IMR-90 (cell line): ENCODE results near the gene PLD5. TPM values are rescaled to one million over a fixed set of nuclear protein-coding genes. Genes with fewer than 3 reads are reported as not detected.

Experiments used
- ATAC-seq: fragments of 200-7000 bp; cut with Tn5 transposase; 2 replicates; pipeline ENCODE4 v1.9.1; 2020; ENCODE audit warnings: low read depth, mild to moderate bottlenecking, moderate library complexity
- BruUV-seq: library from RNA; stranded (reverse); fragments of 400-500 nt; replicated peaks from 2 replicates; lab custom pipeline; 2021; lab: Mats Ljungman, UMichigan
- CTCF ChIA-PET: fragments of 300-600 bp; formaldehyde crosslinking; extraction: SDS; loops from one replicate; lab custom pipeline; 2021; ENCODE audit warnings: antibody characterized with exemption; lab: Yijun Ruan, JAX
- POLR2A ChIA-PET: fragments of 300-600 bp; sonication (Branson Sonifier 250); formaldehyde crosslinking; loops from one replicate; lab custom pipeline; 2022; ENCODE audit warnings: antibody characterized with exemption; ENCODE audit not compliant: unreplicated experiment; lab: Charles Lee
- DNase-seq: peaks from one replicate; pipeline ENCODE4 v3.0.0; 2013
- H2AFZ ChIP-seq: replicated peaks from 2 replicates; pipeline ENCODE3; 2013; ENCODE audit warnings: low read length, mild to moderate bottlenecking; ENCODE audit not compliant: poor library complexity
- H2AK5ac ChIP-seq: 2 replicates; pipeline ENCODE4 v1.6.1; 2013; ENCODE audit warnings: low read depth, low read length, inconsistent platforms
- H2AK9ac ChIP-seq: replicated peaks from 2 replicates; pipeline ENCODE3; 2013; ENCODE audit warnings: mild to moderate bottlenecking, low read depth, low read length, moderate library complexity; ENCODE audit not compliant: poor library complexity
- H2BK120ac ChIP-seq: 2 replicates; pipeline ENCODE4 v1.6.1; 2013; ENCODE audit warnings: low read depth, low read length, inconsistent platforms
- H2BK15ac ChIP-seq: 3 replicates; pipeline ENCODE4 v1.6.1; 2013; ENCODE audit warnings: low read depth, low read length, inconsistent platforms
- H2BK20ac ChIP-seq: 2 replicates; pipeline ENCODE4 v1.6.1; 2013; ENCODE audit warnings: low read depth, mild to moderate bottlenecking, inconsistent platforms, low read length, moderate library complexity
- H2BK5ac ChIP-seq: 2 replicates; pipeline ENCODE4 v1.6.1; 2013; ENCODE audit warnings: mild to moderate bottlenecking, low read depth, low read length, inconsistent platforms; ENCODE audit not compliant: poor library complexity, severe bottlenecking
- H3K14ac ChIP-seq: replicated peaks from 2 replicates; pipeline ENCODE4 v1.6.1; 2013; ENCODE audit warnings: low read depth, low read length, inconsistent platforms
- H3K18ac ChIP-seq: 2 replicates; pipeline ENCODE4 v1.6.1; 2013; ENCODE audit warnings: low read depth, low read length, control low read depth
- H3K23ac ChIP-seq: 2 replicates; pipeline ENCODE4 v1.6.1; 2013; ENCODE audit warnings: low read depth, low read length, inconsistent platforms
- H3K27ac ChIP-seq: 2 replicates; pipeline ENCODE4 v1.5.1; 2013; ENCODE audit warnings: mild to moderate bottlenecking, control low read depth, low read length; ENCODE audit not compliant: insufficient read depth
- H3K27me3 ChIP-seq: 2 replicates; pipeline ENCODE4 v1.6.1; 2013; ENCODE audit warnings: low read length; ENCODE audit not compliant: control insufficient read depth, insufficient read depth
- H3K36me3 ChIP-seq: 2 replicates; pipeline ENCODE4 v1.6.1; 2013; ENCODE audit warnings: low read length, mixed read lengths; ENCODE audit not compliant: control insufficient read depth, insufficient read depth
- H3K4ac ChIP-seq: 2 replicates; pipeline ENCODE4 v1.6.1; 2013; ENCODE audit warnings: low read depth, low read length, inconsistent platforms
- H3K4me1 ChIP-seq: 2 replicates; pipeline ENCODE4 v1.6.1; 2013; ENCODE audit warnings: low read length, mixed read lengths; ENCODE audit not compliant: control insufficient read depth, insufficient read depth
- H3K4me2 ChIP-seq: 2 replicates; pipeline ENCODE4 v1.6.1; 2013; ENCODE audit warnings: low read depth, mild to moderate bottlenecking, control low read depth, low read length, moderate library complexity
- H3K4me3 ChIP-seq: 2 replicates; pipeline ENCODE4 v1.5.1; 2013; ENCODE audit warnings: low read depth, mild to moderate bottlenecking, control low read depth, low read length, moderate library complexity; ENCODE audit not compliant: insufficient read depth
- H3K56ac ChIP-seq: 2 replicates; pipeline ENCODE4 v1.6.1; 2013; ENCODE audit warnings: low read length, inconsistent platforms; ENCODE audit not compliant: insufficient read depth; ENCODE audit errors: extremely low read depth
- H3K79me1 ChIP-seq, 2 experiments: 2 replicates each; pipeline ENCODE4 v1.6.1; 2013; ENCODE audit warnings: low read length in 2 of 2, inconsistent platforms in 1 of 2, low read depth in 1 of 2
- H3K9ac ChIP-seq: 2 replicates; pipeline ENCODE4 v1.6.1; 2013; ENCODE audit warnings: low read depth, low read length, control low read depth
- H3K9me1 ChIP-seq: 2 replicates; pipeline ENCODE4 v1.6.1; 2013; ENCODE audit warnings: low read length, inconsistent platforms; ENCODE audit not compliant: insufficient read depth
- H3K9me3 ChIP-seq: 2 replicates; pipeline ENCODE4 v1.6.1; 2013; ENCODE audit warnings: low read length; ENCODE audit not compliant: control insufficient read depth, insufficient read depth
- H4K20me1 ChIP-seq: 2 replicates; pipeline ENCODE4 v1.6.1; 2013; ENCODE audit warnings: low read length, inconsistent platforms; ENCODE audit not compliant: insufficient read depth
- H4K5ac ChIP-seq: 2 replicates; pipeline ENCODE4 v1.6.1; 2013; ENCODE audit warnings: mild to moderate bottlenecking, low read depth, low read length, control low read depth
- H4K8ac ChIP-seq, 2 experiments: 2 replicates each; pipeline ENCODE4 v1.6.1; 2013; ENCODE audit warnings: low read depth in 2 of 2, low read length in 2 of 2, control low read depth in 1 of 2, inconsistent platforms in 1 of 2
- H4K91ac ChIP-seq: 2 replicates; pipeline ENCODE4 v1.6.1; 2013; ENCODE audit warnings: low read depth, low read length, inconsistent platforms; ENCODE audit not compliant: insufficient read depth
- BHLHE40 ChIP-seq: fragments of 150-350 bp; IDR thresholded peaks from 2 replicates; pipeline ENCODE4 v1.6.1; 2016; ENCODE audit warnings: mild to moderate bottlenecking, low read depth, low read length
- CEBPB ChIP-seq: IDR thresholded peaks from 2 replicates; pipeline ENCODE4 v1.6.1; 2012; ENCODE audit warnings: low read depth, low read length, improper control_type of control experiment
- CHD1 ChIP-seq: IDR thresholded peaks from 2 replicates; pipeline ENCODE4 v1.6.1; 2012; ENCODE audit warnings: low read depth, low read length, improper control_type of control experiment
- ELK1 ChIP-seq: fragments of 150-350 bp; IDR thresholded peaks from 2 replicates; pipeline ENCODE4 v1.6.1; 2016; ENCODE audit warnings: low read depth, mild to moderate bottlenecking, low read length, moderate library complexity, borderline replicate concordance
- FOS ChIP-seq: fragments of 150-350 bp; IDR thresholded peaks from 2 replicates; pipeline ENCODE4 v1.6.1; 2016; ENCODE audit warnings: low read depth, low read length
- MAFK ChIP-seq: IDR thresholded peaks from 2 replicates; pipeline ENCODE4 v1.6.1; 2012; ENCODE audit warnings: low read depth, low read length, improper control_type of control experiment
- MAZ ChIP-seq: IDR thresholded peaks from 2 replicates; pipeline ENCODE4 v1.6.1; 2012; ENCODE audit warnings: low read depth, mild to moderate bottlenecking, low read length, improper control_type of control experiment, moderate library complexity, borderline replicate concordance
- MXI1 ChIP-seq: IDR thresholded peaks from 2 replicates; pipeline ENCODE4 v1.6.1; 2012; ENCODE audit warnings: low read depth, mild to moderate bottlenecking, low read length, moderate library complexity, borderline replicate concordance
- NFE2L2 ChIP-seq: fragments of 150-350 bp; IDR thresholded peaks from 2 replicates; pipeline ENCODE4 v1.6.1; 2016; ENCODE audit warnings: low read depth, mild to moderate bottlenecking, low read length
- POLR2A ChIP-seq: IDR thresholded peaks from 2 replicates; pipeline ENCODE4 v1.6.1; 2012; ENCODE audit warnings: mild to moderate bottlenecking, low read depth, low read length
- RAD21 ChIP-seq: IDR thresholded peaks from 2 replicates; pipeline ENCODE4 v1.6.1; 2012; ENCODE audit warnings: low read length, improper control_type of control experiment
- RCOR1 ChIP-seq: IDR thresholded peaks from 2 replicates; pipeline ENCODE4 v1.6.1; 2012; ENCODE audit warnings: mild to moderate bottlenecking, low read length, improper control_type of control experiment; ENCODE audit not compliant: insufficient replicate concordance
- RFX5 ChIP-seq: IDR thresholded peaks from 2 replicates; pipeline ENCODE4 v1.8.0; 2012; ENCODE audit warnings: low read depth, mild to moderate bottlenecking, low read length, moderate library complexity
- SMC3 ChIP-seq: fragments of 150-350 bp; IDR thresholded peaks from 2 replicates; pipeline ENCODE4 v1.6.1; 2016; ENCODE audit warnings: low read depth, mild to moderate bottlenecking, antibody characterized with exemption, low read length, moderate library complexity
- WGBS, 2 experiments: methylation state at CpG; one replicate each; pipeline versions ENCODE4 v1.1.5 to v1.1.7; 2013; ENCODE audit warnings: missing lambda C conversion rate in 2 of 2; ENCODE audit not compliant: insufficient read length in 1 of 2; ENCODE audit errors: extremely low coverage in 2 of 2; 5-methylcytosine and 5-hydroxymethylcytosine counted together
- dilution Hi-C: fragments of 300-500 bp; cut with HindIII; formaldehyde crosslinking; loops from one replicate; pipeline ENCODE4 v1.14.3; 2018; ENCODE audit warnings: low sequenced_read_pairs; ENCODE audit not compliant: unreplicated experiment
- in situ Hi-C: fragments of 300-500 bp; cut with MboI; formaldehyde crosslinking; loops from 3 replicates; pipeline ENCODE4 v1.14.3; 2019; ENCODE audit warnings: low sequenced_read_pairs, inconsistent platforms, mixed read lengths
- intact Hi-C: fragments of 100-400 bp; cut with micrococcal nuclease; formaldehyde crosslinking; loops from 2 replicates; pipeline ENCODE4 v1.10.0; 2022
- polyA plus RNA-seq, 3 experiments: library from polyadenylated mRNA; depleted of rRNA; stranded (reverse); fragments of >200 nt; gene quantifications; 2 replicates each; pipeline ENCODE4 v1.2.3, GENCODE V29; 2012; ENCODE audit warnings: low replicate concordance in 1 of 3
- total RNA-seq: library from RNA; depleted of rRNA; stranded (reverse); fragments of >200 nt; gene quantifications from 2 replicates; pipeline ENCODE4 v1.2.3, GENCODE V29; 2012
- TF ChIP-seq, protein P1 (sequence below): fragments of 150-350 bp; IDR thresholded peaks from 2 replicates; pipeline ENCODE4 v1.6.1; 2017; ENCODE audit warnings: mild to moderate bottlenecking, antibody characterized with exemption, low read length, low read depth
- TF ChIP-seq, protein P2 (sequence below): conservative IDR thresholded peaks from 2 replicates; pipeline ENCODE4 v1.5.1; 2012; ENCODE audit warnings: mild to moderate bottlenecking, low read depth, low read length, improper control_type of control experiment

PLD5 gene
- total and polyA plus RNA-seq, 2 of the 4 experiments (the other 2 are of a cell fraction) = not detected

DNA sequence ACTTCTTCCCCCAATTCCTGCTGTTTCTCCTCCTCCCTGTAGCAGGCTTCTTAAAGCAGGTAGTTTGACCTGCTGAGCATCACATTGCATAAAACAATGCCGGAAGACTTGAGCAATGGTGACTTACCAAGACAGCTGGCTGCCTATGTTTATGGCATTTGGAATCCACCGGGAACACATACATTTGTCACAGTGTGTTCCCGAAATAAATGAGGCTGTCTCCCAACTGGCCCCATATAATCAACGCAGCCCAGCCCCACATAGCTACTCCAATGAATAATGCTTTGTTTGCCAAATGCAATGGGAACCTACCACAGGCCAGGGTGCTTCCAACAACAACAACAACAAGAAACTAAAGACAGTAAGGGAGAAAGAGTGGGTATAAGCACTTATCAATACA lies 339.5 kb downstream of the PLD5 start:
- H2AFZ ChIP-seq = no peak overlapping the region
- H3K27me3 ChIP-seq = no peaks in the 10 kb centered on the region
- no peak overlapping the region for H3K14ac ChIP-seq
- H2BK20ac ChIP-seq = no peak overlapping the region
- no TSS peak for BruUV-seq
- ATAC-seq = no peak
- no peaks in the 10 kb centered on the region for H3K79me1 ChIP-seq
- H3K9me1 ChIP-seq = no peaks in the 10 kb centered on the region
- no peak overlapping the region for H2BK15ac ChIP-seq
- peaks cover 11% of the 10 kb centered on the region for H3K9me3 ChIP-seq
- H3K23ac ChIP-seq = no peak overlapping the region
- no peaks in the 10 kb centered on the region for H4K20me1 ChIP-seq
- dilution Hi-C loops = no loop called here
- H3K4me2 ChIP-seq = no peak overlapping the region
- no peaks in the 10 kb centered on the region for H3K36me3 ChIP-seq
- no peak overlapping the region for H2BK120ac ChIP-seq
- no peak overlapping the region for H3K9ac ChIP-seq
- no peak overlapping the region for H3K56ac ChIP-seq
- H3K4me3 ChIP-seq = no peak overlapping the region
- TF ChIP-seq MAZ = no peak
- no peak for TF ChIP-seq RAD21
- no peak for TF ChIP-seq MAFK
- no peak for TF ChIP-seq MXI1
- no peak for TF ChIP-seq NFE2L2
- no peak for TF ChIP-seq SMC3
- TF ChIP-seq, protein P1, sequence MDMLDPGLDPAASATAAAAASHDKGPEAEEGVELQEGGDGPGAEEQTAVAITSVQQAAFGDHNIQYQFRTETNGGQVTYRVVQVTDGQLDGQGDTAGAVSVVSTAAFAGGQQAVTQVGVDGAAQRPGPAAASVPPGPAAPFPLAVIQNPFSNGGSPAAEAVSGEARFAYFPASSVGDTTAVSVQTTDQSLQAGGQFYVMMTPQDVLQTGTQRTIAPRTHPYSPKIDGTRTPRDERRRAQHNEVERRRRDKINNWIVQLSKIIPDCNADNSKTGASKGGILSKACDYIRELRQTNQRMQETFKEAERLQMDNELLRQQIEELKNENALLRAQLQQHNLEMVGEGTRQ = no peak
- no peak for TF ChIP-seq BHLHE40
- TF ChIP-seq POLR2A = no peak
- TF ChIP-seq RFX5 = no peak
- TF ChIP-seq RCOR1 = no peak
- no peak for TF ChIP-seq CHD1
- no peak for TF ChIP-seq ELK1
- TF ChIP-seq, protein P2, sequence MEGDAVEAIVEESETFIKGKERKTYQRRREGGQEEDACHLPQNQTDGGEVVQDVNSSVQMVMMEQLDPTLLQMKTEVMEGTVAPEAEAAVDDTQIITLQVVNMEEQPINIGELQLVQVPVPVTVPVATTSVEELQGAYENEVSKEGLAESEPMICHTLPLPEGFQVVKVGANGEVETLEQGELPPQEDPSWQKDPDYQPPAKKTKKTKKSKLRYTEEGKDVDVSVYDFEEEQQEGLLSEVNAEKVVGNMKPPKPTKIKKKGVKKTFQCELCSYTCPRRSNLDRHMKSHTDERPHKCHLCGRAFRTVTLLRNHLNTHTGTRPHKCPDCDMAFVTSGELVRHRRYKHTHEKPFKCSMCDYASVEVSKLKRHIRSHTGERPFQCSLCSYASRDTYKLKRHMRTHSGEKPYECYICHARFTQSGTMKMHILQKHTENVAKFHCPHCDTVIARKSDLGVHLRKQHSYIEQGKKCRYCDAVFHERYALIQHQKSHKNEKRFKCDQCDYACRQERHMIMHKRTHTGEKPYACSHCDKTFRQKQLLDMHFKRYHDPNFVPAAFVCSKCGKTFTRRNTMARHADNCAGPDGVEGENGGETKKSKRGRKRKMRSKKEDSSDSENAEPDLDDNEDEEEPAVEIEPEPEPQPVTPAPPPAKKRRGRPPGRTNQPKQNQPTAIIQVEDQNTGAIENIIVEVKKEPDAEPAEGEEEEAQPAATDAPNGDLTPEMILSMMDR = no peak
- no peak for TF ChIP-seq CEBPB
- no peak for TF ChIP-seq FOS
- no peak overlapping the region for H3K18ac ChIP-seq
- H2AK9ac ChIP-seq = no peak overlapping the region
- no peak overlapping the region for H4K8ac ChIP-seq
- POLR2A ChIA-PET = no interaction called here
- H4K5ac ChIP-seq = no peak overlapping the region
- H3K4me1 ChIP-seq = no peaks in the 10 kb centered on the region
- DNase-seq = no peak
- H2BK5ac ChIP-seq = no peak overlapping the region
- H4K91ac ChIP-seq = no peak overlapping the region
- no peak overlapping the region for H2AK5ac ChIP-seq
- no peak overlapping the region for H3K4ac ChIP-seq
- intact Hi-C loops = no loop called here
- 50% methylated on average over 1 of the region's 4 CpGs; no CpG with 5 or more reads in 1 of the 2 experiments for WGBS, 2 experiments
- CTCF ChIA-PET = no interaction called here
- in situ Hi-C loops = no loop called here
- H3K27ac ChIP-seq = no peak overlapping the region
